ENCODE data around the gene ALPI.
"Not testable (repeated sequence)": the region's sequence is repeated elsewhere in the genome, so short reads cannot be mapped to it uniquely, and the experiment has no call there.

The ALPI gene

DNA sequence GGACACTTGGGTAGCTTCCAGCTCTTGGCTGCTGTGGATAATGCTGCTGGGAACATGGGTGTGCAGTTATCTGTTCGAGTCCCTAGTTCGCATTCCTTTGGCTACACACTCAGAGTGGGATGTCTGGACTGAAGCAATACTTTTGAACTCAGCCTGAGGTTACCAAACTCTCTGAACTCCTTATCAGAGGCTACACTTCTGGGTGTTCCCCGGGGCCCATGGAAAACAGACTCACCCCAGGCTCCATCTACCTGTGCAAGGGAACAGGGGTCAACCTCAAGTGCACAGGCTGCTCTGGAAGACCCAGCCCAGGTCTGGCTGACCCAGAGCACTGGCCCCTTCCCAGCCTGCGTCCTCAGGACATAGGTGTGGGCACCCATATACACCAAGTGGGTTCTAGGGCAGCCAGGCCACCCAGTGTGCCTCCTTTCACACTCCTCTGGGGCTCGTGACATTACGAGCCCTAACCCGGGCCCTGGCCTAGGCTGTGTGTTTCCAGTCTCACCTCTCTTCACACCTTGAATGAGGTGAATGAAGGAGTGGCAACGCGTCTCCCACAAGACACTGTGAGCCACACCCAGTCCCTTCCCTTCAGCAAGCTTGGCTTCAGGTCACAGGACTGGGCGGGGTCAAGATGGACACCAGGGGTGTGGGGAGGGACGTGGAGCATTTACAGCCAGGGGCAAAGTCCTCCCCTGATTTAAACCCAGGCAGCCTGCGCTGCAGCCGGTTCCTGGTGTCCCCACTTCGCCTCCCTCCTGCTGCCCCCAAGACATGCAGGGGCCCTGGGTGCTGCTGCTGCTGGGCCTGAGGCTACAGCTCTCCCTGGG is at the start of gene ALPI:
Gene ALPI, plus strand, starts transcription at position 728 of the 830 bp plus-strand sequence. Its CDS starts 47 bp downstream, at position 775.
- peak in 2 of 10 donors; percentile 55 to 65 for DNase-seq
- intact Hi-C loops (cut with DNase I), result no loop called here

DNA sequence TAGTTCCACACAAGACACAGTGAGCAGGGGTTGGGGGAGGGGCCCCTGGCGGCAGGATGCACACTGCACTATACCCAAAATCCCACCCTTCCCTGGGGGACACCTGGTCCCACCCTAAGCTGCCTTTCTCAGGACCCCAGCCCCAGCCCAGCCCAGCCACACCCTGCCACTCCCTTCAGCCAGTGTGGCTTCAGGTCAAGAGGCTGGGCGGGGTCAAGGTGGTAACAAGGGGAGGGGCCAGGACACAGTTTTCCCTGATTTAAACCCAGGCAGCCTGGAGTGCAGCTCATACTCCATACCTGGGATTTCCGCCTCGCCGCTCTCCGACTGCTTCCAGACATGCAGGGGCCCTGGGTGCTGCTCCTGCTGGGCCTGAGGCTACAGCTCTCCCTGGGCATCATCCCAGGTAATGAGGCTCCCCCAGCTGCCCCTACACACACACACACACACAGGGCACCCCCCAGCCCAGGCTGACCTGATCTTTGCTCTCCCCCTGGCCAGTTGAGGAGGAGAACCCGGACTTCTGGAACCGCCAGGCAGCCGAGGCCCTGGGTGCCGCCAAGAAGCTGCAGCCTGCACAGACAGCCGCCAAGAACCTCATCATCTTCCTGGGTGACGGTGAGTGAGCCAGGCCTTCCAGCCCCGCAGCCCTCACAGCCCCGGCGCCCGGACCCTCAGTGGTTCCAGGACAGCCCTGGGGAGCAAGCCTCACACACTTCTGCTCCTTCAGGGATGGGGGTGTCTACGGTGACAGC is 49.2 kb upstream of the ALPI start, which contains the start of gene ALPG:
Gene ALPG, plus strand, starts transcription at position 289 of the 755 bp plus-strand sequence. Its CDS starts 51 bp downstream, at position 340.
- intact Hi-C loops (cut with DNase I), result no loop called here
- DNase-seq, result peak in 2 of 10 donors; percentile 55 to 58

DNA sequence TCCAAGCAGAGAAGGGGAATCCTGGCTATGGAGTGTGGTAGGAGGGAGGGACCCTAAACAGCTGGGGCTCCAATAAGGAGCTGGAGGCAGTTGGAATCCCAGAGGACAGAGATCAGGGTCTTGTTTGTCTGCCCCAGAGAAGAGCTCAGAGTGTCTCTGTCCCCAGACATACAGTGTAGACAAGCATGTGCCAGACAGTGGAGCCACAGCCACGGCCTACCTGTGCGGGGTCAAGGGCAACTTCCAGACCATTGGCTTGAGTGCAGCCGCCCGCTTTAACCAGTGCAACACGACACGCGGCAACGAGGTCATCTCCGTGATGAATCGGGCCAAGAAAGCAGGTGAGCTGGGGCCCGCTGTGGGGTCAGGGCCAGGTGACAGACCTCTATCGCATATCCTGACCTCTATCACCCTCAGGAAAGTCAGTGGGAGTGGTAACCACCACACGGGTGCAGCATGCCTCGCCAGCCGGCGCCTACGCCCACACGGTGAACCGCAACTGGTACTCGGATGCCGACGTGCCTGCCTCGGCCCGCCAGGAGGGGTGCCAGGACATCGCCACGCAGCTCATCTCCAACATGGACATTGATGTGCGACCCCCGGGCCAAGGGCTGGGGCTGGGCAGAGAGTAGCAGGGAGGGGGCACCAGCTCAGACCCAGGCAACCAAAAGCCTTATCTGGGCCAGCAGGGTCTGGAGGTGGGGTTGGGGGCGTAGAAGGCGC is 48.4 kb upstream of the ALPI start:
- intact Hi-C loops (cut with DNase I), result not testable (repeated sequence)
- peak in 1 of 10 donors; percentile 82 for DNase-seq

DNA sequence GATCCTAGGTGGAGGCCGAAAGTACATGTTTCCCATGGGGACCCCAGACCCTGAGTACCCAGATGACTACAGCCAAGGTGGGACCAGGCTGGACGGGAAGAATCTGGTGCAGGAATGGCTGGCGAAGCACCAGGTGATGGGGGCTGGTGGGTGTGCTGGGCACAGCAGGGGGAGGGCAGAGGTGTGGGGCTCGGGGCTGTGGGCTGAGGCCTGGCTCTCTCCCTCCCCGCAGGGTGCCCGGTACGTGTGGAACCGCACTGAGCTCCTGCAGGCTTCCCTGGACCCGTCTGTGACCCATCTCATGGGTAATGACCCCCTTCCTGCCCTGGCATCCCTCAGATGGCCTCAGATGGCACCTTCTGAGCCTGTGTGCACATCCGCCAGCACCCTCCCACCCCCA is 47.7 kb upstream of the ALPI start:
- DNase-seq, result peak in 1 of 10 donors; percentile 63
- intact Hi-C loops (cut with DNase I), result not testable (repeated sequence)

DNA sequence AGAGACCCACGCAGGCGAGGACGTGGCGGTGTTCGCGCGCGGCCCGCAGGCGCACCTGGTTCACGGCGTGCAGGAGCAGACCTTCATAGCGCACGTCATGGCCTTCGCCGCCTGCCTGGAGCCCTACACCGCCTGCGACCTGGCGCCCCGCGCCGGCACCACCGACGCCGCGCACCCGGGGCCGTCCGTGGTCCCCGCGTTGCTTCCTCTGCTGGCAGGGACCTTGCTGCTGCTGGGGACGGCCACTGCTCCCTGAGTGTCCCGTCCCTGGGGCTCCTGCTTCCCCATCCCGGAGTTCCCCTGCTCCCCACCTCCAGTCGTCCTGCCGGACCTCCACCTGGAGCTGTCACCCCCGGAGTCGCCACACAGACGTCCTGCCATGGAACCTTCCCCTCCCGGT is 46.3 kb upstream of the ALPI start:
- intact Hi-C loops (cut with DNase I), result not testable (repeated sequence)
- DNase-seq, result peak in 2 of 10 donors; percentile 64 to 71

DNA sequence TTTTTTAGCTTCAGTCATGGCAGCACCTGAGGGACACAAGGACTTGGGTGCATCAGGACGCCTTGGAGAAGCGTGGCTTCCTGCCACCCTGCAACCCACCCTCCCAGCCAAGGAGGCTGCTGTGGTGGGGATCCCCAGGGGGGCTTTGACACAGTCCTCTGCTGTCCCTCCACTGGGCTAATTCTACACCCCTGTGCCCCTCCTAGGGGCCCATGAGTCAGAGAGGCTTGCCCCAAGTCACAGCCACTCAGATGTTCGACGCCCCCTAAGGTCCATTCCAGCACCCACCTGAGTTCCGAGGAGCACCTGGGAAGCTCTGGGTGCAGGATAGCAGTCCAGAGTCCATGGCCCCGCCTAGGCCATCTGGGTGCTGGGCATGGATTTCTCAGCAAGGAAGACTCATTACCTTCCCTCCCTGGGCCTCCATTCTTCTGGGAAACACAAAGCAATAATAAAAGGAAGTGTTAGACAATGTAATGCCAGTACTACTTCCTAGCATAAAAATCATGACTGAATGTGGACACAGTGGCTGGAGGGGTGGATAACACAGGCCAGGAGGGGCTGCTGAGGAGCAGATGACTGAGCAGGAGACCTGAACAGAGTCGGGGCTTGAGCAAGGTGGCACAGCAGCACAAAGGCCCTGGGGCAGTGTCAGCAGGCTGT is 45.6 kb upstream of the ALPI start:
- peak in 1 of 10 donors; percentile 49 for DNase-seq
- intact Hi-C loops (cut with DNase I), result no loop called here

DNA sequence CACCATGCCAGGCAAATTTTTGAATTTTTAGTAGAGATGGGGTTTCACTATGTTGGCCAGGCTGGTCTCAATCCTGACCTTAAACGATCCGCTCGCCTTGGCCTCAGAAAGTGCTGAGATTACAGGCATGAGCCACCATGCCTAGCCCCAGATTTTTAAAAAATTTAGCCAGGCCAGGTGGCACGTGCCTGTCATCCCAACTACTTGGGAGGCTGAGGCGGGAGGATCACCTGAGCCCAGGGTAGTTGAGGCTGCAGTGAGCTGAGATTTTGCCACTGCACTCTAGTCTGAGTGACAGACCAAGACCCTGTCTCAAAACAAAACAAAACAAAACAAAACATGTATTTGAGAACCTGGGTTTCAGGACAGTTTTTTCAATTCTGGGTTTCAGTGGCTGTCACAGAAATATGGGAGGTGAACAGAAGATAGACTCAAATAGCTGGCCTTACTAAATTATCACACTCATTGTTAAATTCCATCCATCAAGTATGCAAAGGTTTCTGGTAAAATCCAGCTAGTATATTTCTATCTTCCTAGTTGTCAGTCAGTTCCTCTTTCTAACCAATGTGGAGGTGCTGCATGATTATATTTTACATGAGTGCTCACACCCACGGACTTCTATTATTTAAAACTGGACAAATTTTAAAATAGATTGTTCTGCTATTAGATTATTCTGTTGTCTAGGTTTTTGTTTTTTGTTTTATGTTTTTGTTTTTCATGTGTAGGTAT is 43.9 kb upstream of the ALPI start:
- DNase-seq, result no peak
- intact Hi-C loops (cut with DNase I), result no loop called here

DNA sequence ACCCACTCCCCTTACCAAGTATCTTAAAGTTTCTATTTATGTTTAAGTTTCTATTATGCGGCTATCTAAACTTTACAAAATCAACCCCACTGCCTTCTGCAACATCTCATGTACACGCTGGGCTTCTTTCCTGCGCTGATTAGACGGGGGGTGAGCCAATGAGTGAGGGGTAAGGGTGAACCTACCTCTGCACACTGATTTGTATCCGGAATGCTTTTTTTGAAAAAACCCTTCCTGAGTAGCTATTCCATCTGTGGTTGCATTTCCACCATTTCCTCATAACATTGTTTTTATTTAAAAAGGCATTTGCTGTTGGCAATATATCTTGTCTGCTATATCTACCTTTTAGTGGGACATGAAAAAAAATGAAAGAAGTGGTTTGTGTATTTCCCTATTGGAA is 43.0 kb upstream of the ALPI start:
- no peak for DNase-seq
- intact Hi-C loops (cut with DNase I), result no loop called here

DNA sequence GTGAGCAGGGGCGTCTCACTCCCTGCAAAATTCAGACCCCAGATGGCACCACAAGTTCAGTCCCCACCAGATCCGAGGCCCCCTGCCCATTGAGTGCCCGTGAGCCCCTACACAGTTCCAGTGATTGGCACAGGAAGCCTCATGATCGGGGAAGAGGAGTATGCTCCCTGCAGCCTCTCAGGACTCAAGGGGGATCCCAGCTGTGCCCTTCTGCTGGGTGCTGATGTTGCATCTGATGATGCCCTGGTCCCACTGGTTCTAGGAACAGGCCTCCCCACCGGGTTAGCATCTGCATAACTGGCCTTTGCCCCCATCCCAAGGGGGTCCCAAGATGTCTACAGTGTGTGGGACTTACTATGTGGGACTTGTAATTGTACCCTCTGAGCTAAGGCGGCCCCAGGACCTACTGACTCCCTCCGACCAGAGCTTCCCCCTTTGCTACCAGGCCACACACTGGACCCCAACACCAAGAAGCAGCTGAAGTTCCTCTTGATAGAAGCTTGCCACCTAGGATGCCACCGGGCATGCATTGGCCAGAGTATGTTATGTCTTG is 40.7 kb upstream of the ALPI start:
- intact Hi-C loops (cut with DNase I), result no loop called here
- DNase-seq, result peak in 1 of 10 donors; percentile 61

DNA sequence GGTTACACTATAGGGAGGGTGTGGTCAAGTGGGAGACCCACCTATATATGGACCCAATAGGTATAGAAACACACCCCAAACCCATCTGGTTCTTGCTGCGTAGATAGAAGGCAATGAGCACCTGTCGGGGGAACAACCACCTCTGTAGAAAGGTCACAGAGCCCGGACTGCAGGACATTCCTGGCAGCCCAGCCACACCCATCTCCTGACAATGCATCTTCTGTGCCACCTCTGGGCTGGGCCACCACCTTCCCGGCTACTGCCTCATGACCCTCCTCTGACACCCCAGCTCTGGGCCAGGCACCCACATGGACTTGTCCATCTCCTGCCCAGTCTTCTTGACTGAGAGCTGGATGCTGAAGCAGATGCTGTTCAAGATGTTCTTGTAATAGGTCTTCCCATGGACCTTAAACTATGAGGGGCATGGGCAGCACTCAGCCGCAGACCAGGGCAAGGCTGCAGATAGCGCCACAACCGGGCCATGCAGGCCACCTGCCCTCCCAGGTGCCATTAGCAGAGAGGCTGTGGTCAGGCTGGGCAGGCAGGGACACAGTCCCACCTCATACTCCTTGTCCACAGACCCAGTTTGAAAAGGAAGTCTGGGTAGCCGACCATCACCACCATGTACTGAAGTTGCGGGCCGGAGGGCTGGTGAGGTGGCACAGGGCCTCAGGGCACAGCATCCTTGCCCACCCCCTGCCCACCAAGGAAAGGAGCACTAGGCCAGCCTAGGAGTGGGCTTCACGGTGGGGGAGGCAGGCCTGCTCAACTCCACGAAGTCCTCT is 40.0 kb upstream of the ALPI start:
- DNase-seq, result peak in 1 of 10 donors; percentile 79
- intact Hi-C loops (cut with DNase I), result no loop called here

DNA sequence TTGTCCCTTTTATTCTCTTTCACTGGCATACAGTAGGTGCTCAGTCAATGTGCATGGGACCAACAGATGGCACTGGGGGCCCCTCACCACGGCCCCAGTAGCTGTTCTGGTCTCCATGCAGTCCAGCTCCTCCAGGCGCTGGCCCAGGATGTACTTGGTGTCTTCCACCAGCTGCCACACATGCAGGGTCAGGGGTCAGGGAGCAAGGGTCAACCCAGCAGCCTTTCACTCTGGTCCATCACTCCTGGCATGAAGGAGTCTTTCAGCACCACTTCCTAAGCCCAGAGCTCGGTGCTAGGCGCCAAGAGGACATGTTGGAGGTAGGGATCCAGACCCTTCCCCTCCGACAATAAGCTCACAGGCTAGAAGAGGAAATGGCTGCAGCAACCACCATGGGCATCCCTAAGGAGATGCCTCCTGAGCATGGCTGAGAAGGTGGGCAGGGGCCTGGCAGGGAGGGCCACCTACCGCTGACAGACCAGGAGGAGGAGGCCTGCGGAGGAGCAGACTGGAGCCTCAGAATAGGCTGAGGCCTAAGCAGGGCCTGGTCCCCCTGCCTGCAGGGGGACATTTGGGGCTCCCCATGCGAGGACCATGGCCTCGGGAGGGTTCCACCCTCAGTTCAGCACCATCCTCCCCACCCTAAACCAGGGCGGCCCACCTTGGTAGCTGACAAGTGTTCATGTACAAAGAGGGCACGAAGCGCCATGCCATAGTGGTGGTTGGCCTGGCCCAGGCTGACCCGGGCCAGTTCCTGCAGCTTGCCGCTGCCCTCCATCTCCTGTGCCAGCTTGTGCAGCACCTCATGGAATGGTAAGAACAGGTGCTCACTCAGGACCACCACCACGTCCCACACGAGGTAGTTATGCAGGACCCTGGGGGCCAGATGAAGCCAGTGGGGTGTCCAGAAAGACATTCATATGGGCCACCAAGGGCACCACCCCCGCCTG is 39.2 kb upstream of the ALPI start:
- peak in 2 of 10 donors; percentile 66 to 73 for DNase-seq
- intact Hi-C loops (cut with DNase I), result no loop called here

DNA sequence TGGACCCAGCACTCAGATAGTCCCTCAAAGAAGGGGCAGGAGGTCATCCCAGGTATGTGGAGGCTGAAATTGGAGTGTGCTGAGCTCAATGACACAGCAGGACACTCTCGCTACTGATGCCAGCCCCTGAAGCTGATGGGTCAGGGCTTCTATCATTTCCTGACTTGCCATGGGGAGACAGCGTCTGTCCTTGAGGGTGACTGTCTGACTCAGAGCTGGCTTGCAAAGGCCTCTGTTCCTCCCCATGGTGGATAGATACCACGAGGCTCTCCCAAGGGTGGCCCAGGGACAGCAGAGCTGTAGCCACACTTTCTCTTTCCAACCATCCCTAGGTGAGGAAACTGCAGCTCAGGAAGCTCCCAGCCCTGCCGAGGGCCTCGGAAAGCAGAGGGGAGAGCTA is 38.5 kb upstream of the ALPI start:
- intact Hi-C loops (cut with DNase I), result no loop called here

DNA sequence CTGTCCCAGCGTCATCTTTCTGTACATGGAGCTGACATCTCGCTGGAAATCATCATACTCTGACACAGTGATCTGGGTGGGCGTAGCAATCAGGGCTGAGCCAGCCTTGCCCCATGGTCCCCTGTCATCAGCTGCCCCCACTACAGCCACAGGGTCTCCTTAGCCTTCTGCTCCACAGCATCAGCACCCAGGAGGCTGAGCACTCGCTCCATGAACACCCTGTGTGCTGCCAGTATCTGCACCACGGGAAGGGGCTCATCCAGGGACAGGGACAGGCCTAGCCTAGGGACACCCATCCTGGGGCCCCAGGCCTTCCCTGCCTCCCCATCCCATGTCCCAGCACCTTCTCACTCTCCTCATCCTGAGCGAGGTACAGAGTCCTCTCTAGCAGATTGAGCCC is 37.9 kb upstream of the ALPI start:
- DNase-seq, result peak in 1 of 10 donors; percentile 32
- intact Hi-C loops (cut with DNase I), result no loop called here

More for the DNA sequence above, 38.5 kb upstream of the ALPI start:
- DNase-seq, result peak in 1 of 10 donors; percentile 9

DNA sequence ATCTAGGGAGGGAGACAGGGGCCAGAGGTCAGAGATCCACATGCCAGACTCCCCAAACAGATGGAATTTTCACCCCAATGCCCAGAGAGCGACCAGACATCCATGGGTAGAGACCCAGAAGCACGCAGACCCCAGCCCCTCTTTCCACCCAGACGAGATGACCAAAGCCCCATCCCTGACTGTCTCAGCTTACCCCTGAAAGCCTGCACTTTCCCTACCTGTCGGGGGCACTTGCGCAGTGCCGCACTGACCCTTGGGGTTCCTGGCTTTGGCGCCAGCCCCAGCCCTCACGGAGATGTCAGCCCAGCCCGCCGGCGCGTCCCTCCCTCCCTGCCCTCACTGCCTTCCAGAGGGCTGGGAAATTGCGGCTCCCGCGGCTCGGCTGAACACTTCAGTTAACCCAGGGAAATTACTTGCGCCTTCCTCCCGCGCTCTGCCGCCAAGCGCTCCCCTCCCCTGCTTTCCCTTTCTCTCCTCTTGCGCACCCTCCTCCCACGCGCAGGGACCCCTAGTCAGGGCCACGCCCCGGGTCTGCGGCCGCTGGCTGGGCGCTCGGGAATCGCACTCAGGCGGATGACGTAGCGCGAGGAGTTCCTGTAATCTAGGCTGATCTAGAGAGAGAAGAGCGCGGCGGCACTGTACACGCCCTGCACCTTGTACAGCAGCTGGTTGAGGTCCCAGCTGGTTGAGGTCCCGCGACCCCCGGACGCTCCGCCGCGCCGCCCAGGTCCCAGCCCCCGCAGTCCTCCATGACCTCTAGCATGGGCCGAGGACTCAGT is 37.3 kb upstream of the ALPI start:
- peak in 2 of 10 donors; percentile 61 to 79 for DNase-seq
- intact Hi-C loops (cut with DNase I), result no loop called here

DNA sequence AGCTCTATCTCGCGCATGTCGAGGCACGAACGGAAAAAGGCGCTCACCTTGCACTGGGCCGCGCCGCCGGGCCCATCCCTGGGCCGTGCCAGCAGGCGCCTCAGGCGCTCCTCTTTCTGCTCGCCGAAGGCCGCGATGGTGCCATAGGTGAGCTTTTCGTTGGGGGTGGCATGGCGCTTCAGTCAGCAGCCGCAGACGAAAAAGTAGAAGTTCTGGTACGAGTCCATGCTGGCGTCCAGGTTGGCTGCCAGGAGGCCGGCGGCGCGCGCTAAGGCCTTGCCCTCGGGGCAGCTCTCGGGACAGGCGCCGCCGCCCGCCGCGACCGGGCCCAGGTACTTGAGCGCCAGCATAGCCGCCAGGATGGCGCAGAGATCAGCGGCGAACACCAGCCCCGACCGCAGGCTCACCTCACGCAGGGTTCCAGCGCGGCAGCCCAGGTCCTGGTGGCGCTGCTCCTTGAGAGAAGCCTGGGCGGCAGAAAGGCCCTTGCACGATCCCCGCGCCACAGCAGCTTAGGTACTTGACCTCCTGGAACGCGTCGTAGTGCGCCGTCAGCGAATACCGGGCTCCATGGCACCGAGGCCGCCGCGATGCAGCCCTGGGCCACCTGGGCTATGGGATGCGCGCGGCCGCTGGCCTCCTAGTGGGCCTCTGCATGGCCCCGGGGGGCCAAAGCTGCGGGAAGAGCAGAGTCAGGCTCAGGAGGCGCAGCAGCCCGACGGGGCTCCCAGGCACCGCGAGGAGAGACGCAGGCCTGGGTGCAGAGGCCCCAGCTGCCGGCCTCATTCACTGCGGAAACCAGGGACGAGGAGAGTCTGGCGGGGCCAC is 36.5 kb upstream of the ALPI start:
- DNase-seq, result peak in 2 of 10 donors; percentile 68 to 70
- intact Hi-C loops (cut with DNase I), result no loop called here

DNA sequence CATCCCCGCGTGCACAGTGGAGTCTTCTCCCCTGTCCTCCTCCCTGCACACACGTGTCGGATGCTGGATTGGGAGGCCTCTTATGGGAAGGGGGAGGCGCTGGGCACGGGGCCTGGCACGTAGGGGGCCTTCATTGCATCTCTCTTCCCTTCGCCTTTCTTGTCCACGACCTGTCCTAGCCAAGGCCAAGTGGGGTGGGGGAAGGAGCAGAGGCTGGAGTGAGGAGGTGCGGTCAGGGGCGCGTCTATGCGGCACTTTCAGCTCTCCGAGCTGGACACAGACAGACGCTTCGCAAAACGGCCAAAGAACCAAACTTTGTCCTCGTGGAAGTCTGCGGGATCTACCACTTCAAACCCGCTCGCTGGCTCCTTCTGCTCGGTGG is 35.9 kb upstream of the ALPI start:
- intact Hi-C loops (cut with DNase I), result no loop called here
- DNase-seq, result no peak
